HG03565 (cell line): ENCODE results near the gene ZNF865.
"Not testable (repeated sequence)": the region's sequence is repeated elsewhere in the genome, so short reads cannot be mapped to it uniquely, and the experiment has no call there.

ENCODE experiments used
- ATAC-seq: cut with Tn5 transposase; IDR thresholded peaks from one replicate; pipeline ENCODE4 v1.9.1; 2021; ENCODE audit warnings: mild to moderate bottlenecking, moderate library complexity; ENCODE audit not compliant: unreplicated experiment

Gene ZNF865

DNA sequence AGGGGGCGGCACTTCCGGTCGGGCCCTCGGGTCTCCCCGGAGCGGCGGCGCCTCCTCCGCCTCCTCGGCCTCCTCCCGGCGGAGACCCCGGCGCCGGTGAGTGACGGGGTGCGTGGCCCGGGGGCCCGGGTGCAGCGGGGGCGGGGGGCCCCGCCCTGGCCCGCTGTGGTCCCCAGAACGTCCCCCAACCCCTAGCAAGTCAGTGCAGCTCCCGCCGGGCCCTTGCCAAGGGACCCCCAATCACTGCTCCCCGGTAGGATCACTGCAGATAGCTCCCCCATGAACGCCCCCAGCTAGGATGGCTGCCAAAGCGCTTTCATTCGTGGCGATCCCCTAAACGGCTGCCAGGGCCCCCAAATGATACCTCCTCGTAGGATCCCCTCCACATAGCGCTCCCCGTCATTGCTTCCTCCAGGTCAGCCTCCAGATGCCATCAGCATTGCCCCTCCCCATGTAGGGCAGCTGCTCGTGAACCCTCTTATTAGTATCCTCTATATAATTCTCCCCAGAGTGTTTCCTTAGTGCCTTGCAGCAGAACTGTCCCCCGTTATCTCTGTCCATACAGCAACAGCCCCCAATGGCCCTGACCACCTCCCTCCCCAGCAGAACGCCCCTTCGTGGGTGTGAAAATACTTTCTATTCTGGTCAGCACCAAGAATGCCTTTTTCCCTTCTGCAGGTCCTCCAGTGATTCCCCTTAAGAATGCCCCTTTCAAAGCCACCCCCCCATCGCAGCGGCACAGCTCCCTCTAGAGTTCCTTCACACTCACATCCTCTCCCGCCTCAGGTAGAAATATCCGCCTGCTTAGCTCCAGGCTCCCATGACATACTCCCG lies at the start of gene ZNF865:
Gene ZNF865 (plus strand): TSS at position 11 of the 834 bp plus-strand sequence. CDS start 7,972 bp downstream, outside the sequence.
- ATAC-seq = no peak

DNA sequence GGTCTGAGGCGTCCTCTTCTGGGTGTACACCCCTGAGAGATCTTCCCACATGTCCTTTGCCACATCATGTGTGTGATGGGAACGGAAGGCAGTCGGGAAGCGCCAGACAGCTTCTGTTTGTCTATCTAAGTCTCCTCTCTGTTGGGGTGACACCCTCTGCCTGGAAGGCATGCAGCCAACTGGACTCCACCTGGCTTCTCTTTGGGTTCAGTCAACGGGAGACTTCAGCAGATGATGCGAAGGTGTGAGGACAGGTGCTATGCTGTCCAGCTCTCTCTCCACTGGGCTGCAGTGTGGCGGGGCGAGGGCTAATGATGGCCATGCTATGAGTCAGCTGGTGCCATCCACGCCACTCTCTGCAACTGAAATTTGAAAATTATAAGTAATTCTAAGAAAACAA lies 45.8 kb upstream of the ZNF865 start:
- ATAC-seq = no peak

DNA sequence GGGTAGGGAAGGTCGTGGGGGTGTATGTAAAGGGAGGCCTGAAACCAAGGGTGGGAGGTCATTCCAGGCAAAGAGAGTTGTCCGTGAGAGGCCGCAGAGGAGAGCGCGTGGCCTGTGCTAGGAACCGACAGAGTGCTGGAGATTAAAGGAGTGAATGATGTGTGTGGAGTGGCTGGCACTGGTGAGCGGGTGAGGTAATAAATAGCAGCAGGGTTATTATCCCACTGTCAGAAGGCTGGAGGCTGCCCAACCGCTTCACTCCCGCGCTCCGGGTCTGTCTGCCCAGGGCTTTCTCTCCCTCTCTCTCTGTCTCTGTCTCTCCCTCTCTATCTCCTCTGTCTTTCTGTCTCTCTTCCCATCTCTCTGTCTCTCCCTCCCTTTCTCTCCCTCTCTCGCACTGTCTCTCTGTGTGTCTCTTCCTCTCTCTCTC lies 42.2 kb upstream of the ZNF865 start:
- ATAC-seq = no peak

DNA sequence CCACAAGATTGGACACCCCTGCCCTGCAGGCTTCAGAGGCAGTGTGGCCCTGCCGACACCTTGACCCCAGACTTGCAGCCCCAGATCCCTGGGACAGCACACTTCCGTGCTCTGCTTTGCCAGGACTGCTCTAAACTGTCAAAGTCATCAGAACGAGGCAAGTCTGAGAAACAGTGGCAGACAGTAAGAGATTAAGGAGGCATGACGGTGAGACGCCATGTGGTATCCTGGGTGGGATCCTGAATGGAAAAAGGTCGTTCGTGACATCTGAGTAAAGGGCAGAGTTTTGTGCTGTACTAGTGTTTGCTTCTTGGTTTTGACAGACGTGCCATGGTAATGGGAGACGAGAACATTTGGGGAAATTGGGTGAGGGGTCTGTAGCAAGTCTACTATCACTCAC lies 38.6 kb upstream of the ZNF865 start:
- no peak for ATAC-seq

DNA sequence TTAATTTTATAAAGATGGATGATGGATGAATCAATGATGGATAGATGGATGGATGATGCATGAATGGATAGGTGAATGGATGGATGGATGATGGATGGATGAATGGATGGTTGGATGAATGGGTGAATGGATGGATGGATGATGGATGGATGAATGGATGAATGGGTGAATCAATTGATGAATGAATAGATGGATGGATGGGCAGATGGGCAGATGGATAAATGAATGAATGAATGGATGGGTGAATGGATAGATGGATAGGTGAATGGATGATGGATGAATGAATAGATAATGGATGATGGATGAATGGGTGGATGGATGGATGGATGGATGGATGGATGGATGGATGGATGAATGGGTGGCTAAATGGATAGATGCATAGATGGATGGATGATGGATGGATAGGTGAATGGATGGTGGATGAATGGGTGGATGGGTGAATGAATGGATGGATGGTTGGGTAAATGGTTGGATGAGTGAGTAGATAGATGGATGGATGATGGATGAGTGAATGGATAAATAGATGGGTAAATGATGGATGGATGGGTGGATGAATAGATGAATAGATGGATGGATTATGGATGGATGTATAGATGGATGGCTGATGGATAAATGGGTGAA lies 37.6 kb upstream of the ZNF865 start:
- ATAC-seq = no peak

DNA sequence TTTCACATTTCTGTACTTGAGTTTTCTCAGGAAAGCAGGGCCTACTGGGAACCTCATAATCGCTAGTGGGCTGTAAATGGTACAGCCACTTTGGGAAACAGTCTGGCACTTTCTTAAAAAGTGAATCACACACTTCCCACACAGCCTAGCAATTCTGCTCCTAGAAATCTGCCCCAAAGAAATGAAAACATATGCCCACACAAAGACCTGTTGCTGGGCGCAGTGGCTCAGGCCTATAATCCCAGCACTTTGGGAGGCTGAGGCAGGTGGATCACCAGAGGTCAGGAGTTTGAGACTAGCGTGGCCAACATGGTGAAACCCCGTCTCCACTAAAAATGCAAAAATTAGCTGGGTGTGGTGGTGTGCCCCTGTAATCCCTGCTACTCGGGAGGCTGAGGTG lies 36.0 kb upstream of the ZNF865 start:
- not testable (repeated sequence) for ATAC-seq

DNA sequence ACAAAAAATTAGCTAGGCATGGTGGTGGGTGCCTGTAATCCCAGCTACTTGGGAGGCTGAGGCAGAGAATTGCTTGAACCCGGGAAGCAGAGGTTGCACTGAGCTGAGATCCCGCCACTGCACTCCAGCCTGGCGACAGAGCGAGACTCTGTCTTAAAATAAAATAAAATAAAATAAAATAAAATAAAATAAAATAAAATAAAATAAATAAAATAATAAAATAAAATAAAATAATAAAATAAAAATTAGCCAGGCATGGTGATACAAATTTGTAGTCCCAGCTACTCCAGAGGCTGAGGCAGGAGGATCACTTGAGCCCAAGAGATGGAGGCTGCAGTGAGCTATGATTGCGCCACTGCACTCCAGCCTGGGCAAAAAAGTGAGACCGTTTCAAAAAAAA lies 31.5 kb upstream of the ZNF865 start:
- ATAC-seq = not testable (repeated sequence)

DNA sequence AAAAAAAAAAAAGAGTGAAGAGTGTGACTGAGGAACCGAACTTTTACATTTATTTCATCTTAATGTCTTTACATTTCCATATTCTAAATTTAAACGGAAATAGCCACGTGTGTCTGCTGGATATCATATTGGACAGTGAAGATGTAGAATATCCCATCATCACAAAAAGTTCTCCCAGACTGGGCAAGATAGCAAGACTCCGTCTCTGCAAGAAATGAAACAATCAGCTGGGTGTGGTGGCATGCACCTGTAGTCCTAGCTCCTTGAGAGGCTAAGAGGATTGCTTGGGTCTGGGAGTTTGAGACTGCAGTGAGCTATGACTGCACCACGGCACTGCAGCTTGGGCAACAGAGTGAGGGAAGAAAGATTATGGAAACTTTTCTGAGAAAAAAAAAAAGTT lies 28.7 kb upstream of the ZNF865 start:
- no peak for ATAC-seq

DNA sequence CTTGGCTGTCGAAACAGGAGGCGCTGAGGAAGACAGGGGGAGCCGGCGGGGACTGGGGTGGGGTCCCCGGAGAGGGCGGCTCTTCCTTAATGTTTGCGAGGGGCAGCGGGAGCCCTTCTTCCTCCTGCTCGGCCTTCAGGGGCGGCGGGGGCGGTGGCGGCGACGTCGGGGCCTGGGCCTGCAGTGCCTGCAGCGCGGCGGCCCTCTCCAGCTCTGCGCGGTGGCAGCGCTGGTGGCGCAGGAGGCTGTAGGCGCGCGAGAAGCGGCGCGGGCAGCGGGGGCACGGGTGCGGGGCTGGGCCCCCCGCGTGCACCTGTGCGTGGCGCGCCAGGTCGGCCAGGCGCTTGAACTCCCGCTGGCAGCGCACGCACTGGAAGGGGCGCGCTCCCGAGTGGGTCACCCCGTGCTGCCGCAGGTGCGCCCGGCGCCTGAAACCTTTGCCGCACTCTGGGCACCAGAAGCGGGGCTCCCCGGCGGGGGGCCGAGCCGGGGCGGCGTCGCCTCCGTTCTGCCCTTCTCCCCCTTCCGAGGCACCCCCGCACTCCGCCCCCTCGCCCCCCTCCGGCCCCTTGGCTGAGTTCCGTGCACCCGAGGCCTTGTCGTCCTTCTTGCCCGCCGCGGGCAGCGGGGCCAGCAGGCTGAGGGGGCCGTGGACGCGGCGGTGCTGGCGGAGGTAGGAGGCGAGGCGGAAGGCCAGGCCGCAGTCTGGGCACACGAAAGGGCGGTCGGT lies 27.3 kb upstream of the ZNF865 start:
- ATAC-seq = no peak

DNA sequence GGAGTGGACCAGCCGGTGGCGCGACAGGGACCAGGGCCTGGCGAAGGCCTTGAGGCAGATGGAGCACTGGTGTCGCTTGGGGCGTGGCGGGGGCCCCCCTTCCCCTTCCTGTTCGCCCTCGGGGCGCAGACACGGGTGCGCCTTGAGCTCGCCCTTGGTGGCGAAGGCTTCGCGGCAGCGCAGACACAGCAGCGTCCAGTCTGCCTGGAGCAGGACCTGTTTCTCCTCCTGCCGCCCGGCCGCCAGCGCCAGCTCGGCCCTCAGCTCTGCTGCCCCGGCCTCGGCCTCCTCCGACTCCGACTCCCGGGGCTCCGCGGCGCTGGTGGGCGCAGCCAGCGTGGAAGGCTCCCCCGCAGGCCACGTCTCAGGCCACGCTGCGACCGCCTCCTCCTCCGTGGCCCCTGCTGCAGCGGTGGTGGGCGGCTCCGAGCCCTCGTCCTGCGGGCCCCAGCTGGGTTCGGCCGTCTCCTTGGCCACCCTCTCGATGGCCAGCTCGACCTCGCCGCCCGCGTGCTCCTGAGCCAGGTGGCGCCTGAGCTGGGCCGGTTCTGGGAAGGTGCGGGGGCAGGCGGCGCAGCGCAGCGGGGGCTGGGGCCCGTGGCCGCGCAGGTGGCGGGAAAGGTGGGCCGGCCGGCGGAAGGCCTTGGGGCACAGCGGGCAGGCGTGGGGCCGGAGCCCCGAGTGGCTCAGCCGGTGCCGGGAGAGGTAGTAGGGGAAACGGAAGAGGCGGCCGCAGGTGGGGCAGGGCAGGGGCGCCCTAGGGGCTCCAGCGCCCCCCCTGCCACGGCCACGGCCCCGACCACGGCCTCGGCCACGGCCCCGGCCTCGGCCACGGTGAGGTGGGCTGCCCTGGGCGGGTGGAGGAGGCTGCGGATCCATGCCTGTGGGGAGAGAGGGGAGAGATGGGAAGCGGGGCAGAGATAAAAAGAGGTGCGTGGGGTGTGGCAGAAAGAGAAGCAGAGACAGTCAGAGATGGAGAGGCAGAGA lies 26.4 kb upstream of the ZNF865 start:
- ATAC-seq = no peak

DNA sequence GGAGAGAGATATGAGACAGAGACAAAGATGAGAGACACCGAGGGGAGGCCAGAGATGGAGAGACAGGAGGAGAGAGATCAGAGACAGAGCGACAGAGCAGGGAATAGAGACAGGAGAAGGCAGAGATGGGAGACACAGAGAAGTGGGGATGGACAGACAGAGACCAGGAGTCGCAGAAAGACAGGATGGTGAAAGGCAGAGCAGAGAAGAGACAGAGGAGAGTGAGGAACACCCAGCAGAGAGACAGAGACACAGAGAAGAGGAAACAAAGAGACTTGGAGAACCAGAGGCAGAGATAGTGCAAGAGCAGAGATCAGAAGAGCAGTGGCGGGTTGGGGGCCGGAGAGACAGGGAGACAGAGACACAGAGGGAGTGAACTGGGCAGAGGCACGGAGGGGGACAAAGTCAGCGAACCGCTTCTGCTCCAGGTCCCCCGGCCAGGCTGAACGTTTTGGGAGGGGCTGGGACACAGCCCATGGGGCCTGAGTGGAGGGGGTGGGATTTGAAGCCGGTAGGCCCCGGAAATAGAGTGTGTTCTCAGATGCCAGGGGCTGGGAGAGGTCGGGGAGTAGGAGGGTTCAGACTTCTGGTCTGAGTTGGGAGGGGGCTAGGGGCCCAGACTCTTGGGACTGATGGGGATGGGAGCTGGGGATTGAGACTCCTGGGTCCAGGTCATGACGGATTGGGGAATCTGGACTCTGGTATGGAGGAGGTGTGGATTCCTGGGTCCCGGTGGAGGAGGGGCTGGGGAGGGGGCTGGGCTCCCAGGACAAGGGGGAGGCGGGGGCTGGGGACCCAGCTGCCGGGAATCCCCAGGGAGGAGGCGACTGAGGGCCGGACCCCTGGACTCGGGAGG lies 25.5 kb upstream of the ZNF865 start:
- ATAC-seq = no peak

DNA sequence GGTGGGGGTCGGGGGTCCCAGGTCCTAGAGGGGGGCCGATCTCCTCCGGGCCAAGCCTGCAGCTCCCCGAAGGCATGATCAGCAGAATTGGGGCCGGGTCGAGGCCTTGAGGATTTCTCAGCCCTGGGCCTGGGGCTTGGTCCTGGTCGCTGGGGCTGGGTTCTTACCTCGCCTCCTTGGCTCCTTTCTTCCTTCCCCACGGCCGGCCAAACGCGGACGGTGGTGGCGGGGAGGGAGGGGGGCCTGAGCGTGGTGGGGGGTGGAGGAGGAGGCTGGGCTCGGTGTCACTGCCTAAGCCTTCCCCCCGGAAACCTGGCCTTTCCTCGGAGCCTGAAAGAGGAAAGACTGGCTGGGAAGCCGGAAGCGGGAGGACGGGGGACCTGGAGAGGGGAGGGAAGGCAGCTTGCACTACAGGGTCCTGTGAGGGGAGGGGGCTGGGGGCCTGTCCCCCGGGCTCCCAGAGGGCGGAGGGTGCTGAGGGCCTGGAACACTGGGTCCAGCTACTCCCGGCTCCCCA lies 24.8 kb upstream of the ZNF865 start, which contains the start of gene ZNF579:
Gene ZNF579 (minus strand): TSS at position 221 of the 517 bp plus-strand sequence. CDS start 1,209 bp downstream, outside the sequence.
- no peak for ATAC-seq

DNA sequence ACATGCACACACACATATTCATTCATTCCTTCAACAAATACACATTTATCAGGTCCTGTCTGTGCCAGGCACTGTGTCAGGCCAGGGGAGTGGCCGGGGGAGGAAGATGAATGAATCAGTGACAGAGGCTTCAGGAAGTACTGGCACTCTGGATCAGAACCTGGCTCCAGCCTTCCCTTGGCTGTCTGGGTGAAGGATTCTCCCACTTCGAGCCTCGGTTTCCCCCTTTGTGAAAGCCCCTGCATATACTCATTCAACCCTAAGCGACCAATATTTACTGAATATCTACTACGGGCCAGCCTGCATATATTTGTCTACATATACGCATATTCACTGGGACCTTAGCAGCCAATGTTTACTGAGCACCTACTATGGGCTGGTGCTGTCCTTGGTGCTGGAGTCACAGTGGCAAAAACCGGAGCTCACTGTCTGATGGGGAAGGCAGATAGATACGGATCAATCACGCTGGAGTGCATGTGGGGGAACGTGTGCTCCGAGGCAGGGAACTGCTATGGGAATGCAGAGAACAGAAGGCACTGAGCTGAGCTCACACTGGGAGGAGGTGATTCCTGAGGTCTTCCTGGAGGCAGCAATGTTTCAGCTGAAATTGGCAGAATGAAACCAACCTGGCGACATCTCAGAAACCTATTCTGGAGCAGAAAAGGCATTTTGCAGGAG lies 24.2 kb upstream of the ZNF865 start:
- no peak for ATAC-seq

DNA sequence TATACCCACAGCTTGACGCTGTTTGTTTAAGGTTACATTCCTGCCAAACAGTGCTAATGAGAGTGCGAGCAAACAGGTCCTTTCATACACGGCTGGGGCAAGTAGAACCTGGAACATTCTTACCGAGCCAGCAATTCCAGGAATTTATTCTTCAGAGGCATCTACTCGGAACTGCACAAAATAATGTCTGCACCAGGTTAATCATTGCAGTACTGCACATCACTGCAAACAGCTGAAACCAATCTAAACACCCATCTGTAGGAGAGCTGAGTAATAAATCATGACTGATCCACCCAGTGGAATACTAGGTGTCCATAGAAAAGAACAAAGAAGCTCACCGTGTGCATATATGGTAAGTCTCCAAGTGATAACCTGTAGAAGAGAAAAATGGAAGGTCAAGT lies 23.6 kb upstream of the ZNF865 start:
- ATAC-seq = no peak

DNA sequence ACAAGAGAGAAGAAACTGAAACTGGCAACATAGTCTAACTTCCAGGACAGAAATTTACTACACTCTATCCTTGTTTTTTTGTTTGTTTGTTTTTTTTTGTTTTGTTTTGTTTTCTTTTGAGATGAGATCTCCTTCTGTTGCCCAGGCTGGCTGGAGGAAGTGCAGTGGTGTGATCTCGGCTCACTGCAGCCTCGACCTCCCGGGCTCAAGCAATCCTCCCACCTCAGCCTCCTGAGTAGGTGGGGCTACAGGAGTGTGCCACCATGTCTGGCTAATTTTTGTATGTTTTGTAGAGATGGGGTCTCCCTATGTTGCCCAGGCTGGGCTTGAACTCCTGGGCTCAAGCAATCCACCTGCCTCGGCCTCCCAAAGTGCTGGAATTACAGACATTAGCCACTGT lies 23.2 kb upstream of the ZNF865 start:
- not testable (repeated sequence) for ATAC-seq

DNA sequence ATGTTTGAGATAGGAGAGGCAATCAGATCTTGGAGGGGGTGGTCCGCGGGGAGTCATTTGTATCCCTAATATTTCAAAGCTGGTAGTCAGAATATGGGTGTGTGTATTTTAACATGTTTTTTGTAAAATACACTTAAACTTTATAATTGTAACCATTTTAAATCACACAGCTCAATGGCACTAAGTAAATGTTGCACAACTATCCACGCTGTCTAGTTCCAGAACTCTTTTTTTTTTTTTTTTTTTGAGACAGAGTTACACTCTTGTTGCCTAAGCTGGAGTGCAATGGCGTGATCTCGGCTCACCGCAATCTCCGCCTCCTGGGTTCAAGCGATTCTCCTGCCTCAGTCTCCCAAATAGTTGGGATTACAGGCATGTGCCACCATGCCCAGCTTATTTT lies 21.6 kb upstream of the ZNF865 start:
- ATAC-seq = not testable (repeated sequence)

DNA sequence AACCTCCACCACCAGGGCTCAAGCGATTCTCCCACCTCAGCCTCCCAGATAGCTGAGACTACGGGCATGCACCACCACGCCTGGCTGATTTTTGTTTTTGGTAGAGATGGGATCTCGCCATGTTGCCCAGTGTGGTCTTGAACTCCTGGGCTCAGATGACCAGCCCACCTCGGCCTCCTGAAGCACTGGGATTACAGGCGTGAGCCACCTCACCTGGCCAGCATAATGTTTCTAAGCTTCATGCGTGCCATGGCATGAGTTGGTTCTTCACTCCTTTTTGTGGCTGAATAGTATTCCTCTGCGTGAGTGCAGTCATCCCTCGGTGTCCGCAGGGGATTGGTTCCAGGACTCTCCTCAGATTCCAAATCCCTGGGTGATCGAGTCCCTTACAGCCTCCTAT lies 20.6 kb upstream of the ZNF865 start:
- ATAC-seq = no peak

DNA sequence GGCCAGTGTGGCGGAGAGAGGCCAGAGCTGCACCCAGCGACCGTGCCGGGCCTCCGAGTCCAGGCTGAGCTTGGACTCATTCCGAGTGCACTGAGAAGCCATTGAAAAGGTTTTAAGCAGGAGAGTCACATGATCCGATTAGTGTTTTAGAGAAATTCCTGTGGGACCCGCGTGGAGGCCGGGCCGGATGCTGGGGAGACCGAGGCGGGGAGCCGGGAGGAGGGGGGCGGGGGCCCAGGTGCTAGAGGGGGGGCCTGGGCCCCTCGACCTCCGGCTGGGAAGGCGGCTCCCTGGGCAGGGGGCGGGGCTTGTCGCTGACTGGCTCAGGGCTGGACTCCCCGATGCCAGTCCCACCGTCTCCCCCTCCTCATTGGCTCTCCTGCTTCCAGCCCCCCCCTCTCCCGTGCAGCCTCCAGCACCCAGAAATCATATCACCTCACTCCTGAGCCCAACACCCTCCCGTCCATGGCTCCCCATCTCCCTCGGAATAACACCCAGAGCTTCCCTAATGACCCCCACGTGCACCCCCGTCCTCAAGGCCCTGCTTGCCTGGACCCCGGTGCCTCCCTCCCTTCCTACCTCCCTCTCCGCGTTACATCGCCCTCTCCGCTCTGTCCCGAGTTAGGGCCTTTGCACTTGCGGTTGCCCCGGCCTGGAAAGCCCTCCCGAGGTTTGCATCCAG lies 19.6 kb upstream of the ZNF865 start:
- ATAC-seq = no peak
